ENCODE measurements around the gene POLR2F. TPM values are rescaled to one million over a fixed set of nuclear protein-coding genes. Genes with fewer than 3 reads are reported as not detected.

Gene POLR2F
- total and polyA plus RNA-seq, 11 donors = 60.7 to 218 (median 78.2) TPM

DNA sequence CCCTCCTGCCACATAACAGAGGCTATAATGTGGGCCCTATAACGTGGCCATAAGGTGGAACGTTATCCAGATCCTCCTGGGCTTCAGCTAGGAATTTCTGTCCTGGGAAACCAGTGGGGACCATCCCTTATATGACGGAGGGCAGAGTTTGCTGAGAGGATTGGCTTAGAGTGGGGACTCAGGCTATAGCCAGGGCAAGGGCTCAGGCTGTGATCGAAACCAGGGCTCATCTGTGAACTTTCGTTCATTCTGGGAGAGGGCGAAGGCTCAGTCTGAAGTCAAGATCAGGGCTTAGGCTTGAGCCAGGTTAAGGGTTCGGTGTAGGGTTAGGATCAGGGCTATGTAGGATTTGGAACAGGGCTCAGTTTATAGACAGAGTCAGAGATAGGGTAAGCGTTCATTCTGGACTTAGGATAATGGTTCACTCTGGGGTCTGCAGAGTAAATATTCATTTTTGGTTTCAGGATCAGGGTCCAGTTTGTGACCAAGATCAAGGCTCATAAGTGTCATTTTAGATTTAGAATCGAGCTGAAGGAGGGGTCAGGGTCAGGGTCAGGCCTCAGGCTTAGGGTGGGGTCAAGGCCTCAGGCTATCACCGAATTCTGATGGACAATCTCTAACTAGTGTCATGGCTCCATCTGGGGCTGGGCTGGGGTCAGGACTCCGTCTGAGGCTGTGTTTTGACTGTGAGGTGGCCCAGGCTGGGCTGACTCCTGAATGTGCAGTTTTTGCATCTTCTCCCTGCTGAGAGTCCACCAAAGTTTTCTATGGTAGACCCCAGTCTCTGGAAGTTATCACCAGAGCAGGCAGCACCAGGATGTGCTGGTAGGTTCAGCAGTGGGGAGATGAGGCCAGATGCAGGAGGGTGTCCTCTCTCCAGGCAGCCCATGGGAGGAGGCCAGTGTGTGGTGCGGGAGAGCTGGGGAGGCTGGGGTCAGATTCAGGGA, 64.7 kb downstream of the POLR2F start:
- H3K4me3 ChIP-seq = no peak overlapping the region
- peak overlapping the region in 8 of 12 donors; percentile 24 to 78 (median 54) for H3K27ac ChIP-seq
- whole genome bisulfite sequencing, 4 donors = 90 to 94% (median 93%) methylated on average over 10 to 12 of the region's 12 CpGs
- H3K27me3 ChIP-seq = no peaks in the 10 kb centered on the region
- peaks cover 0 to 7% (median 0%) of the 10 kb centered on the region in 12 donors for H3K9me3 ChIP-seq
- intact Hi-C loops (cut with DNase I) = no loop called here
- H3K36me3 ChIP-seq = no peaks in the 10 kb centered on the region
- TF ChIP-seq, protein P1, sequence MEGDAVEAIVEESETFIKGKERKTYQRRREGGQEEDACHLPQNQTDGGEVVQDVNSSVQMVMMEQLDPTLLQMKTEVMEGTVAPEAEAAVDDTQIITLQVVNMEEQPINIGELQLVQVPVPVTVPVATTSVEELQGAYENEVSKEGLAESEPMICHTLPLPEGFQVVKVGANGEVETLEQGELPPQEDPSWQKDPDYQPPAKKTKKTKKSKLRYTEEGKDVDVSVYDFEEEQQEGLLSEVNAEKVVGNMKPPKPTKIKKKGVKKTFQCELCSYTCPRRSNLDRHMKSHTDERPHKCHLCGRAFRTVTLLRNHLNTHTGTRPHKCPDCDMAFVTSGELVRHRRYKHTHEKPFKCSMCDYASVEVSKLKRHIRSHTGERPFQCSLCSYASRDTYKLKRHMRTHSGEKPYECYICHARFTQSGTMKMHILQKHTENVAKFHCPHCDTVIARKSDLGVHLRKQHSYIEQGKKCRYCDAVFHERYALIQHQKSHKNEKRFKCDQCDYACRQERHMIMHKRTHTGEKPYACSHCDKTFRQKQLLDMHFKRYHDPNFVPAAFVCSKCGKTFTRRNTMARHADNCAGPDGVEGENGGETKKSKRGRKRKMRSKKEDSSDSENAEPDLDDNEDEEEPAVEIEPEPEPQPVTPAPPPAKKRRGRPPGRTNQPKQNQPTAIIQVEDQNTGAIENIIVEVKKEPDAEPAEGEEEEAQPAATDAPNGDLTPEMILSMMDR (IDR thresholded peaks at IDR 0.05) = no peak
- TF ChIP-seq POLR2A (IDR thresholded peaks at IDR 0.05) = no peak
- H3K4me1 ChIP-seq = peaks cover 0 to 24% (median 18%) of the 10 kb centered on the region in 12 donors
- DNase-seq (no peak), ATAC-seq (no peak)

Small RNA genes within 50 kb of the gene (microRNA-seq; reads per million reads assigned to microRNA genes)
- gene MIR4534 (0 reads per million in 4 donors), gene MIR6820 (0.77 to 2.1 (median 1.4) reads per million in 4 donors)

Other genes starting within 250 kb of the POLR2F start
- 10 to 100 TPM; 25.2 to 83.6 (median 39.7) TPM for gene GCAT, start 145.8 kb upstream of the POLR2F start, total RNA-seq
- gene GCAT, start 145.8 kb upstream of the POLR2F start, polyA plus RNA-seq = 10 to 100 TPM; 26.7 to 53.4 TPM
- not detected for gene GALR3, start 130.3 kb upstream of the POLR2F start, total RNA-seq
- not detected for gene GALR3, start 130.3 kb upstream of the POLR2F start, polyA plus RNA-seq
- 10 to 100 TPM; 11.6 to 44.6 (median 15.9) TPM for gene ANKRD54, start 109.4 kb upstream of the POLR2F start, total RNA-seq
- gene ANKRD54, start 109.4 kb upstream of the POLR2F start, polyA plus RNA-seq = 10 to 100 TPM; 15.7 to 20.4 TPM
- 100 to 1,000 TPM; 237 to 456 (median 369) TPM for gene EIF3L, start 104.3 kb upstream of the POLR2F start, total RNA-seq
- 100 to 1,000 TPM; 111 to 284 TPM for gene EIF3L, start 104.3 kb upstream of the POLR2F start, polyA plus RNA-seq
- gene MICALL1, start 47.4 kb upstream of the POLR2F start, total RNA-seq = 10 to 100 TPM; 15.8 to 40.7 (median 17.8) TPM
- gene MICALL1, start 47.4 kb upstream of the POLR2F start, polyA plus RNA-seq = 10 to 100 TPM; 10.6 to 21.3 TPM
- gene C22orf23, start 98 bp upstream of the POLR2F start, total RNA-seq = under 1 TPM in 7 of 9 donors, not detected in 2; 0.16 to 0.80 (median 0.44) TPM
- gene C22orf23, start 98 bp upstream of the POLR2F start, polyA plus RNA-seq = under 1 TPM; 0.37 to 0.65 TPM
- gene SOX10, start 30.9 kb downstream of the POLR2F start, total RNA-seq = 1 to 10 TPM in 5 of 9 donors, under 1 TPM in 4; 0.43 to 7.6 (median 1.1) TPM
- gene SOX10, start 30.9 kb downstream of the POLR2F start, polyA plus RNA-seq = 1 to 10 TPM in 1 of 2 donors, under 1 TPM in 1; 0.82 to 1.8 TPM
- 10 to 100 TPM; 18.8 to 39.5 (median 22.2) TPM for gene PICK1, start 103.7 kb downstream of the POLR2F start, total RNA-seq
- 10 to 100 TPM; 26.5 to 41.5 TPM for gene PICK1, start 103.7 kb downstream of the POLR2F start, polyA plus RNA-seq
- gene SLC16A8, start 130.5 kb downstream of the POLR2F start, total RNA-seq = not detected
- gene SLC16A8, start 130.5 kb downstream of the POLR2F start, polyA plus RNA-seq = under 1 TPM in 1 of 2 donors, not detected in 1; 0.34 TPM
- gene BAIAP2L2, start 157.0 kb downstream of the POLR2F start, total RNA-seq = under 1 TPM in 8 of 9 donors, not detected in 1; 0.09 to 0.30 (median 0.22) TPM
- gene BAIAP2L2, start 157.0 kb downstream of the POLR2F start, polyA plus RNA-seq = under 1 TPM; 0.17 to 0.27 TPM
- 10 to 100 TPM in 6 of 9 donors, 1 to 10 TPM in 3; 6.1 to 17.9 (median 11.0) TPM for gene PLA2G6, start 228.1 kb downstream of the POLR2F start, total RNA-seq
- 10 to 100 TPM in 1 of 2 donors, 1 to 10 TPM in 1; 4.9 to 14.2 TPM for gene PLA2G6, start 228.1 kb downstream of the POLR2F start, polyA plus RNA-seq
- gene MAFF, start 248.3 kb downstream of the POLR2F start, total RNA-seq = 10 to 100 TPM in 3 of 9 donors, 1 to 10 TPM in 6; 1.9 to 35.8 (median 4.0) TPM
- 10 to 100 TPM in 1 of 2 donors, 1 to 10 TPM in 1; 4.7 to 36.0 TPM for gene MAFF, start 248.3 kb downstream of the POLR2F start, polyA plus RNA-seq